NT2/D1 (cell line): ENCODE measurements around the gene CRISP1.

Source experiments
- SUZ12 ChIP-seq: IDR thresholded peaks from 2 replicates; pipeline ENCODE4 v1.6.1; 2011; ENCODE audit not compliant: insufficient read length, insufficient read depth; ENCODE audit errors: extremely low read depth
- YY1 ChIP-seq: IDR thresholded peaks from 2 replicates; pipeline ENCODE4 v1.6.1; 2011; ENCODE audit not compliant: insufficient read length, insufficient read depth
- ZNF274 ChIP-seq: IDR thresholded peaks from 2 replicates; pipeline ENCODE4 v1.6.1; 2011; ENCODE audit warnings: mild to moderate bottlenecking, low read depth, low read length

DNA sequence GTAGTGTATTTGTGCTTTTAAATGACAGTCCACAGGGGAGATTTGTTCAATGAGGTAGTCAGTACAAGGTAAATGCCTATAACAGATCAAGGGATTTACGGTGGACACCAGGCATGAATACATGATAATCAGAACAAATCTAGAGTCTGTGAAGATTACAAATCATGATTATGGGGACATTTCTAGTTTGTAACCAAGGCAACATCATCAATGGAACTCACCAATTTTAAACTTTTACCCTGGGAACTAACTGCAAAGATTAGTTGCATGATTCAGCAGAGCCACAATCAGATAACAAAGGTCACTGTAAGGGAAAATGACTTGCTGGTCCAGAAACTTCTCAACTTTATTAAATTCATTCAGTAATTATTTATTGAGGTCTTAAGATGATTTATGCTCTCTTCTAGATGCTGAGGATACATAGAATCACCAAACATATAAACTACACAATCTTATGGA, at the start of gene CRISP1:
- TF ChIP-seq YY1 (no peak), ZNF274 (no peak), SUZ12 (no peak)
